Astrocyte (in vitro differentiated cells and primary cell): ENCODE data around the gene ABLIM2.

ENCODE experiments used
- EZH2 ChIP-seq: IDR thresholded peaks from 2 replicates; pipeline ENCODE4 v1.6.1; 2012; ENCODE audit warnings: mild to moderate bottlenecking, low read length, inconsistent platforms; ENCODE audit not compliant: insufficient read depth
- TF ChIP-seq, protein P1 (sequence below): IDR thresholded peaks from 2 replicates; pipeline ENCODE4 v1.5.1; 2011; ENCODE audit warnings: low read depth, mild to moderate bottlenecking, inconsistent platforms, low read length, moderate library complexity; ENCODE audit not compliant: insufficient read depth

GRCh38 chr4:7993671-7994070, 164.9 kb downstream of the ABLIM2 start:
- TF ChIP-seq, protein P1, sequence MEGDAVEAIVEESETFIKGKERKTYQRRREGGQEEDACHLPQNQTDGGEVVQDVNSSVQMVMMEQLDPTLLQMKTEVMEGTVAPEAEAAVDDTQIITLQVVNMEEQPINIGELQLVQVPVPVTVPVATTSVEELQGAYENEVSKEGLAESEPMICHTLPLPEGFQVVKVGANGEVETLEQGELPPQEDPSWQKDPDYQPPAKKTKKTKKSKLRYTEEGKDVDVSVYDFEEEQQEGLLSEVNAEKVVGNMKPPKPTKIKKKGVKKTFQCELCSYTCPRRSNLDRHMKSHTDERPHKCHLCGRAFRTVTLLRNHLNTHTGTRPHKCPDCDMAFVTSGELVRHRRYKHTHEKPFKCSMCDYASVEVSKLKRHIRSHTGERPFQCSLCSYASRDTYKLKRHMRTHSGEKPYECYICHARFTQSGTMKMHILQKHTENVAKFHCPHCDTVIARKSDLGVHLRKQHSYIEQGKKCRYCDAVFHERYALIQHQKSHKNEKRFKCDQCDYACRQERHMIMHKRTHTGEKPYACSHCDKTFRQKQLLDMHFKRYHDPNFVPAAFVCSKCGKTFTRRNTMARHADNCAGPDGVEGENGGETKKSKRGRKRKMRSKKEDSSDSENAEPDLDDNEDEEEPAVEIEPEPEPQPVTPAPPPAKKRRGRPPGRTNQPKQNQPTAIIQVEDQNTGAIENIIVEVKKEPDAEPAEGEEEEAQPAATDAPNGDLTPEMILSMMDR: no peak
- TF ChIP-seq EZH2: no peak
